Body of pancreas (tissue), 4 donors: ENCODE results near the gene MAPK1IP1L. TPM values are rescaled to one million over a fixed set of nuclear protein-coding genes. Genes with fewer than 3 reads are reported as not detected.

Experiments used
- ATAC-seq: fragments of 150-250 bp; one replicate; pipeline ENCODE4 v1.9.1; 2016
- DNase-seq, 4 donors: peaks; one replicate each; pipeline ENCODE4 v3.0.0-alpha.2; 2019
- H3K27ac ChIP-seq, 4 donors: fragments of 200-600 bp; sonication (generic); 1 replicate in 3 of 4; 2 replicates in 1 of 4; pipeline versions ENCODE4 v1.5.1 to v1.6.1; 2016 to 2019; ENCODE audit warnings: mild to moderate bottlenecking in 1 of 4, mixed read lengths in 1 of 4, moderate library complexity in 1 of 4
- H3K27me3 ChIP-seq, 2 donors: fragments of 200-600 bp; sonication (generic); one replicate each; pipeline ENCODE4 v1.6.0; 2016; ENCODE audit warnings: mild to moderate bottlenecking in 1 of 2
- H3K36me3 ChIP-seq, 2 donors: fragments of 200-600 bp; sonication (generic); replicated peaks in 1 of 2; 2 replicates each; pipeline ENCODE4 v1.5.1; 2016; ENCODE audit warnings: low read depth in 2 of 2; ENCODE audit not compliant: insufficient read depth in 1 of 2
- H3K4me1 ChIP-seq: fragments of 200-600 bp; sonication (generic); one replicate; pipeline ENCODE4 v1.6.0; 2016
- H3K4me3 ChIP-seq, 2 donors: fragments of 200-600 bp; sonication (generic); 1 replicate in 1 of 2; 2 replicates in 1 of 2; pipeline ENCODE4 v1.5.1; 2016 to 2019
- H3K9me3 ChIP-seq, 3 donors: fragments of 200-600 bp; sonication (generic); 1 replicate in 2 of 3; 2 replicates in 1 of 3; pipeline ENCODE4 v1.5.1; 2016
- POLR2A ChIP-seq, 3 donors: fragments of 450-650 bp; IDR thresholded peaks; one replicate each; pipeline ENCODE4 v1.6.1; 2016; ENCODE audit warnings: antibody characterized with exemption in 3 of 3, mild to moderate bottlenecking in 2 of 3
- WGBS, 2 donors: methylation state at CpG; one replicate each; pipeline ENCODE4 v1.1.5; 2017; 5-methylcytosine and 5-hydroxymethylcytosine counted together
- intact Hi-C: fragments of 100-400 bp; cut with DNase I; formaldehyde crosslinking; loops from one replicate; pipeline ENCODE4 v1.15.1; 2023
- total RNA-seq, 2 donors: library from RNA; depleted of rRNA; stranded (reverse); fragments of >200 nt; gene quantifications; one replicate each; pipeline ENCODE4 v1.1.0, GENCODE V29; 2016
- TF ChIP-seq, protein P1 (sequence below), 7 experiments: fragments of 450-650 bp in 4 of 7; fragments of 200-600 bp in 3 of 7; sonication (generic) in 3 of 7; IDR thresholded peaks; one replicate each; pipeline ENCODE4 v1.5.1; 2016 to 2019; ENCODE audit warnings: antibody characterized with exemption in 7 of 7

MAPK1IP1L gene
- total RNA-seq, 2 donors from 2014 or later: 7.9 to 13.2 TPM

DNA sequence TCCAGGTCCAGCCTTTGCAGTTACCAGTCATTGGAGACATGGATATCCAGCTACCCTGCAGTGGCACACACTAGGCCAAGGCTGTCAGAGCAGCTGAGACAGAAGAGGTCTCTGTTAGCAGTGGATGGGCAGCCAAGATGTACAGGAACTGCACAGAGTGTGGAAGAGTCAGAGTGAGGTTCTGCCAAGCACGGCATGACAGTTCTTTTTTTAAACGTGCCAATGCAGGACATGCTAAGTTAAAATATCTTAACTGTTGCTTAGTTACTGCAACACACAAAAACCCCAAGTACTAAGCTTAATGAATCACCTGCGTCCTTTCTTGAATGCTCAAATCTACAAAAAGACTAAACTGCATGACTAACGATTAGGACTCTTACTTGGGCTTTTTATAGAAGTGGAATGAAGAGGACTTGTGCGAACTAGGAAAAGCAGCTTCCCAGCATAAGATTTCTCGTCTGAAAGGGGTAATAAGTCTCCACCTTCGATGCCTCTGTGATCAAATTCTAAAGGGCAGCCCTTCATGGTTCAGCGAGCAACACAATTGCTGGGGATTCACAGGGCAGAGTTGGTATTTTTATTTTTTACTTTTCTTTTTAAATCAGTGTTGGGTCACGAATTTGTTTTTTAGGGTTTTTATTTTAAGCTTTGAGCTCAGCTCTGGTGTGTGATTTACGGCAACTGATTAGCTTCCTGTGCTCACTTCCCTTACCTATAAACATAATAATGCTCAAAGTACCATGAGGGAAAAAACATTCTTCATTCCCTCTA, 20.6 kb downstream of the MAPK1IP1L start:
- intact Hi-C loops: no loop called here
- no peaks in the 10 kb centered on the region for H3K9me3 ChIP-seq
- no peak for DNase-seq
- no peak overlapping the region for H3K4me3 ChIP-seq
- no peak for TF ChIP-seq POLR2A (IDR thresholded peaks at IDR 0.05)
- TF ChIP-seq, protein P1, sequence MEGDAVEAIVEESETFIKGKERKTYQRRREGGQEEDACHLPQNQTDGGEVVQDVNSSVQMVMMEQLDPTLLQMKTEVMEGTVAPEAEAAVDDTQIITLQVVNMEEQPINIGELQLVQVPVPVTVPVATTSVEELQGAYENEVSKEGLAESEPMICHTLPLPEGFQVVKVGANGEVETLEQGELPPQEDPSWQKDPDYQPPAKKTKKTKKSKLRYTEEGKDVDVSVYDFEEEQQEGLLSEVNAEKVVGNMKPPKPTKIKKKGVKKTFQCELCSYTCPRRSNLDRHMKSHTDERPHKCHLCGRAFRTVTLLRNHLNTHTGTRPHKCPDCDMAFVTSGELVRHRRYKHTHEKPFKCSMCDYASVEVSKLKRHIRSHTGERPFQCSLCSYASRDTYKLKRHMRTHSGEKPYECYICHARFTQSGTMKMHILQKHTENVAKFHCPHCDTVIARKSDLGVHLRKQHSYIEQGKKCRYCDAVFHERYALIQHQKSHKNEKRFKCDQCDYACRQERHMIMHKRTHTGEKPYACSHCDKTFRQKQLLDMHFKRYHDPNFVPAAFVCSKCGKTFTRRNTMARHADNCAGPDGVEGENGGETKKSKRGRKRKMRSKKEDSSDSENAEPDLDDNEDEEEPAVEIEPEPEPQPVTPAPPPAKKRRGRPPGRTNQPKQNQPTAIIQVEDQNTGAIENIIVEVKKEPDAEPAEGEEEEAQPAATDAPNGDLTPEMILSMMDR (IDR thresholded peaks at IDR 0.05): no peak
- H3K27me3 ChIP-seq: no peaks in the 10 kb centered on the region
- ATAC-seq: peak; percentile 30
- WGBS, 2 donors: 33 to 46% methylated on average over 10 of the region's 10 CpGs
- no peaks in the 10 kb centered on the region for H3K4me1 ChIP-seq
- H3K27ac ChIP-seq: no peak overlapping the region
- H3K36me3 ChIP-seq: no peaks in the 10 kb centered on the region

DNA sequence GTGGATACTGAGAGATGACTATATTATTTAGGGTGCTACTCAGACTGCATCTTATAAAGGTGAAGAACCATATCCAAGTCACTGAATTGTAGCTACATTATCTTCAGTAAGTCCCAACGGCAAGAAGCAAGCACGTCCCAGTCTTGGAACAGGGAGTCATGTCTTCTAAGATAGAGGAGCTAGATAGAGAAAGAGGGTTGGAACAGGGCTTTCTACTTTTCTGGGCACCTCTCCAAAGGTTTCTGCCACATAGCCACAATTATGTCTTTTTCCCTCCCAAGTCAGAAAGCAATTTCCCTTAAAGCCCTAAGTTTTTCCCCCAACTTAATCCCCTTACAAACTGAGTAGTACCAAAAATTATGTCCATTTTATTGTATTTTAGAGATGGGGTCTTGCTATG, 22.4 kb downstream of the MAPK1IP1L start:
- Histone ChIP-seq H3K4me1 (no peaks in the 10 kb centered on the region), H3K9me3 (no peaks in the 10 kb centered on the region), H3K4me3 (no peak overlapping the region), H3K27ac (no peak overlapping the region), H3K36me3 (no peaks in the 10 kb centered on the region), H3K27me3 (no peaks in the 10 kb centered on the region)
- ATAC-seq (no peak), DNase-seq (no peak)
- WGBS, 2 donors: 33 to 48% methylated on average over 2 of the region's 2 CpGs
- intact Hi-C loops: no loop called here
- TF ChIP-seq POLR2A (IDR thresholded peaks at IDR 0.05): no peak
- TF ChIP-seq, protein P1 (IDR thresholded peaks at IDR 0.05): no peak

DNA sequence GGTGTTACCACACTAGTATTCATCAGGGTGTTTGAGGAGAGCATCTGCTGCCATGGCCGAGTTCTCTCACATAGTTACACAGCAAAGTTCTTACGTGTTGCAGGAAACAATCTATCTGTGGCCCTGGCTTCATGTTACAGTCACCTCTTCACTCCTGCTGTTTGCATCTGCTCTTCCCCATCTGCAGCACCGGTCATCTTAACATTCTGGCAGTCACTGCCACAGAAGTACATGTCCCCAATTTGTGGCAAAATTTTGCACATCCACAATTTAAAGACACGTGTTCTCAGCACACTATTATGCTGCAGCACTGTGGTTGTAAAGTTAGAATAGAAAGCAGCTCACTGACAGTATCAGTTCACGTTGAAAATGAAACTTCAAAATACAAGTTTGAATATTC, 23.2 kb downstream of the MAPK1IP1L start:
- H3K27me3 ChIP-seq: no peaks in the 10 kb centered on the region
- DNase-seq (no peak), ATAC-seq (no peak)
- intact Hi-C loops: no loop called here
- no peak overlapping the region for H3K27ac ChIP-seq
- no peaks in the 10 kb centered on the region for H3K4me1 ChIP-seq
- WGBS, 2 donors: 22 to 35% methylated on average over 5 of the region's 5 CpGs
- TF ChIP-seq, protein P1 (IDR thresholded peaks at IDR 0.05): no peak
- TF ChIP-seq POLR2A (IDR thresholded peaks at IDR 0.05): no peak
- no peaks in the 10 kb centered on the region for H3K36me3 ChIP-seq
- H3K4me3 ChIP-seq: no peak overlapping the region
- no peaks in the 10 kb centered on the region for H3K9me3 ChIP-seq

DNA sequence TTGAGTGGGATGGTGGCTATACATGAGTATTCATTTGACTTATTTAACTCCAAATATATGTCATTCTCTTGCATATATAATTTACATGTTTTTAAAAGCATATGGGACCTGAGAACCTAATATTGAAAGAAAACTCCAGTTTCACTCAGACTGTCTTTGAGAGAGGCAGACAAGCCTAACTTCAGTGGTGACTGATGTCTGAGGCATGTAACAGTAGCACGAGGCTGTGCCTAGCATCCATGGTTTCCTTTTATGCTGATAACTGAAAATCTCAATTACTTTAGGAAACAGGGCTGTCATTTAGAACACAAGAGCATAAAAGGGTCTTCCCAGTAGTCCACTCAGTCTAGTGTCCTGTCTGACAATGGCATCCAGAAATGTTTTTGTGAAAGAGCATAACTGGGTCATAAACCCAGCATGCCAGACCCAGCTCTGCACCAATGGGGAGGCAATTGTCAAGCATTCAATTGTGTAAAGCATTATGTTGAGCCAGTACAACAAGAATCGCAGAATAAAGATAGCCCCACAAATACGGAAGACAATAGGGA, 24.3 kb downstream of the MAPK1IP1L start:
- H3K9me3 ChIP-seq: no peaks in the 10 kb centered on the region
- H3K4me3 ChIP-seq: no peak overlapping the region
- H3K4me1 ChIP-seq: no peaks in the 10 kb centered on the region
- ATAC-seq: no peak
- no peaks in the 10 kb centered on the region for H3K36me3 ChIP-seq
- no peak overlapping the region for H3K27ac ChIP-seq
- DNase-seq: no peak
- intact Hi-C loops: no loop called here
- WGBS, 2 donors: 84 to 89% methylated on average over 3 of the region's 3 CpGs
- H3K27me3 ChIP-seq: no peaks in the 10 kb centered on the region
- TF ChIP-seq, protein P1 (IDR thresholded peaks at IDR 0.05): no peak
- no peak for TF ChIP-seq POLR2A (IDR thresholded peaks at IDR 0.05)
